Measurements from ENCODE around the gene PSMB10.

- TF ChIP-seq CTCF (IDR thresholded peaks at IDR 0.05) (no peak), POLR2A (IDR thresholded peaks at IDR 0.05) (no peak), POLR2AphosphoS5 (IDR thresholded peaks at IDR 0.05) (no peak)
Observed at GRCh38 chr16:67910158-67910557, 26.5 kb downstream of the PSMB10 start.
